Measurements from ENCODE around the gene OR51V1.

The OR51V1 gene

DNA sequence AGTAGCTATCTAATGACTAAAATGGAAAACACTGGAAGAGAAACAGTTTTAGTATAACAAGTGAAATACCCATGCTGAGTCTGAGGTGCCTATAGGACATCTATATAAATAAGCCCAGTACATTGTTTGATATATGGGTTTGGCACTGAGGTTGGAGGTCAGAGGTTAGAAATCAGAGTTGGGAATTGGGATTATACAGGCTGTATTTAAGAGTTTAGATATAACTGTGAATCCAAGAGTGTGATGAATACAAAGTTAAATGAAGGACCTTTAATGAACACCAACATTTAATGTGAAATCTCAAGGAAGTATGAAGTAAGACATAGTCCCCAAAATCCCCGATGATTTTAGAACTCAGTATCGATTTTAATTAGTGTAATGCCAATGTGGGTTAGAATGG lies 36.9 kb upstream of the OR51V1 start:
- no peak overlapping the region for H3K4me3 ChIP-seq (ENCODE audit: low read depth, low read length)
- TF ChIP-seq, protein P1, sequence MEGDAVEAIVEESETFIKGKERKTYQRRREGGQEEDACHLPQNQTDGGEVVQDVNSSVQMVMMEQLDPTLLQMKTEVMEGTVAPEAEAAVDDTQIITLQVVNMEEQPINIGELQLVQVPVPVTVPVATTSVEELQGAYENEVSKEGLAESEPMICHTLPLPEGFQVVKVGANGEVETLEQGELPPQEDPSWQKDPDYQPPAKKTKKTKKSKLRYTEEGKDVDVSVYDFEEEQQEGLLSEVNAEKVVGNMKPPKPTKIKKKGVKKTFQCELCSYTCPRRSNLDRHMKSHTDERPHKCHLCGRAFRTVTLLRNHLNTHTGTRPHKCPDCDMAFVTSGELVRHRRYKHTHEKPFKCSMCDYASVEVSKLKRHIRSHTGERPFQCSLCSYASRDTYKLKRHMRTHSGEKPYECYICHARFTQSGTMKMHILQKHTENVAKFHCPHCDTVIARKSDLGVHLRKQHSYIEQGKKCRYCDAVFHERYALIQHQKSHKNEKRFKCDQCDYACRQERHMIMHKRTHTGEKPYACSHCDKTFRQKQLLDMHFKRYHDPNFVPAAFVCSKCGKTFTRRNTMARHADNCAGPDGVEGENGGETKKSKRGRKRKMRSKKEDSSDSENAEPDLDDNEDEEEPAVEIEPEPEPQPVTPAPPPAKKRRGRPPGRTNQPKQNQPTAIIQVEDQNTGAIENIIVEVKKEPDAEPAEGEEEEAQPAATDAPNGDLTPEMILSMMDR (IDR thresholded peaks at IDR 0.05; ENCODE audit: borderline replicate concordance, insufficient read depth, low read depth, low read length) = no peak

DNA sequence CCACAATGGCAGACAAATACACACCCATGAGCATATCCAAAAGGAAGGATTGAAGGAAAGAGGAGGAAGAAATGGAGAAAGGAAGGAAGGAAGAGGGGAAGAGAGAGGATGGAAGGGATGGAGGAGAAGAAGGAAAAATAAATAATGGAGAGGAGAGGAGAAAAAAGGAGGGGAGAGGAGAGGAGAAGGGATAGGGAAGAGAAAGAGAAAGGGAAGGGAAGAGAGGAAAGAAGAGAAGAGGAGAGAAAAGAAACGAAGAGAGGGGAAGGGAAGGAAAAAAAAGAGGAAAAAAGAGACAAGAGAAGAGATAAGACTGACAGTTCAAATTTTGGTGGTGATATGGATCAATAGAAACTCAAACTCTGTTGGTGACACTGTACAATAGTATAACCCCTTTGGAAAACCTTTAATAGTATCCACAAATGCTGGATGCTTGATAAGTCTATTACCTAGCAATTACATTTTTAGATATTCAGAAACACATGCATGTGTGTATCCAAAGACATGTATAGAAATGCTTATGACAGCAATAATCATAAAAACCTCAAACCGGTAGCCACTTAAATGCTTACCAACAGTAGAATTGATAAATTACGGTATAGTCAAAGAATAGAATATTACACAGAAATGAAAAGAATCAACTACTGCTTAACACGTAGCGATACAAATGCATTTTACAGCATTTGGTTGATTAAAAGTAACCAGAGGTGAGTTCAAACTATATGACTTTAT lies 35.0 kb upstream of the OR51V1 start:
- TF ChIP-seq, protein P1 (IDR thresholded peaks at IDR 0.05; ENCODE audit: borderline replicate concordance, insufficient read depth, low read depth, low read length) = no peak

DNA sequence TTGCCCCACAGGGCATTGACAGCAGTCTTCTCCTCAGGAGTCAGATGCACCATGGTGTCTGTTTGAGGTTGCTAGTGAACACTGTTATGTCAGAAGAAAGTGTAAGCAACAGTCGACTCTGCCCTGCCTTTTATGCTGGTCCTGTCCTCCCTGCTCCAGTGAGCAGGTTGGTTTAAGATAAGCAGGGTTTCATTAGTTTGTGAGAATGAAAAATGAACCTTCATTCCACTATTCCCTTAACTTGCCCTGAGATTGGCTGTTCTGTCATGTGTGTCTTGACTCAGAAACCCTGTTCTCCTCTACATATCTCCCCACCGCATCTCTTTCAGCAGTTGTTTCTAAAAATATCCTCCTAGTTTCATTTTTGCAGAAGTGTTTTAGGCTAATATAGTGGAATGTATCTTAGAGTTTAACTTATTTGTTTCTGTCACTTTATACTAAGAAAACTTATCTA lies 33.9 kb upstream of the OR51V1 start, which contains the start of gene HBD:
TSS of gene HBD (minus strand) at position 103 of the 454 bp plus-strand sequence. CDS start at position 53, 50 bp downstream.
- no peak within 1 kb of the TSS for H3K4me3 ChIP-seq (ENCODE audit: low read depth, low read length)
- TF ChIP-seq, protein P1 (IDR thresholded peaks at IDR 0.05; ENCODE audit: borderline replicate concordance, insufficient read depth, low read depth, low read length) = no peak

More for the DNA sequence above, 35.0 kb upstream of the OR51V1 start:
- H3K4me3 ChIP-seq (ENCODE audit: low read depth, low read length) = no peak overlapping the region

DNA sequence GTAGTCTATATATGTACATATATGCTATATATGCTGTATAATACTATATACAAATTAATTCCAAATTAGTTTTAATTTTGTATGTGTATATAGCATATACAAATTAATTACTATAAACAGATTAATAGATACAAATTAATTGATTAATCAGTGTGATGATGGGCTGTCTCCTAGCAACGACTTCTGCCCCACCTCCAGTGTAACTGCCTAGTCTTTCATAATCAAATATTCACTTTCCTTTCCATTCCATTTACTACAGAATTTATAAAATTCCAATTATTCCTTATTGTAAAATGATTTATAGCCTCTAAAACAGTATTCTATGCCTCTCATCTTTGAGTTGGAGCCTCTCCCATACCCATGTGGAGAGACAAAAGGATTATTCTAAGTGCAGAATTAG lies 32.8 kb upstream of the OR51V1 start:
- TF ChIP-seq, protein P1 (IDR thresholded peaks at IDR 0.05; ENCODE audit: borderline replicate concordance, insufficient read depth, low read depth, low read length) = no peak
- no peak overlapping the region for H3K4me3 ChIP-seq (ENCODE audit: low read depth, low read length)

DNA sequence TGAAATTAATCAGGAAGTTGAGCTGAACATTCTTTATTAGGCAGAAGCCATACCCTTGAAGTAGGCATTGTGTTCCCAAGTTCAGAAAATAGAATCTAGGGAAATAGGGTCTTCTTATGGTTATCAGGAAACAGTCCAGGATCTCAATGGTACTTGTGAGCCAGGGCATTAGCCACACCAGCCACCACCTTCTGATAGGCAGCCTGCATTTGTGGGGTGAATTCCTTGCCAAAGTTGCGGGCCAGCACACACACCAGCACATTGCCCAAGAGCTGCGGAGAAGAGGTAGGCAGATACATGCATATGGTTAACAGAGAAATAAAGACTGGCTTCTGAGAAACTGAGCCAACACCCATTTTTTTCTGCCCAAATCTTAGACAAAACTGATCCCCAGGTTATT lies 32.3 kb upstream of the OR51V1 start:
- TF ChIP-seq, protein P1 (IDR thresholded peaks at IDR 0.05; ENCODE audit: borderline replicate concordance, insufficient read depth, low read depth, low read length) = no peak
- H3K4me3 ChIP-seq (ENCODE audit: low read depth, low read length) = no peak overlapping the region

DNA sequence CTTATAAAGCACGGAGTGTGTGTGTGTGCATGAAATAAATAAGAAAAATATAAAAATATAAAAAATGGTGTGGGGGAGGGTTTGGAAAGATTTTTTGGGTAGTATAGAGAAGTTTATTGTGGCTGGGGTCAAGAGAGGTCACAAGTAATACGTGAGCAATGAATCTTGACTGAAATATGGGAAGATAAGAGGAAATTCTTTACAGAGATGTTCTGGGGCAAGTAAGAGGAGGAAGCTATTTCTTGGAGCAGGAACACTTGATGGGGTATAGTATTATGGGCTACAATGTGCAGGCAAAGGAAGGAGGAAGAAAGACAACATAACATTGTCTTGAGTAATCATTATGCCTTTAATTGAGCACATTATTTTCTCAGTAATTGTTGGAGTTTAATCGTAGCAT lies 31.7 kb upstream of the OR51V1 start:
- no peak overlapping the region for H3K4me3 ChIP-seq (ENCODE audit: low read depth, low read length)
- TF ChIP-seq, protein P1 (IDR thresholded peaks at IDR 0.05; ENCODE audit: borderline replicate concordance, insufficient read depth, low read depth, low read length) = no peak

DNA sequence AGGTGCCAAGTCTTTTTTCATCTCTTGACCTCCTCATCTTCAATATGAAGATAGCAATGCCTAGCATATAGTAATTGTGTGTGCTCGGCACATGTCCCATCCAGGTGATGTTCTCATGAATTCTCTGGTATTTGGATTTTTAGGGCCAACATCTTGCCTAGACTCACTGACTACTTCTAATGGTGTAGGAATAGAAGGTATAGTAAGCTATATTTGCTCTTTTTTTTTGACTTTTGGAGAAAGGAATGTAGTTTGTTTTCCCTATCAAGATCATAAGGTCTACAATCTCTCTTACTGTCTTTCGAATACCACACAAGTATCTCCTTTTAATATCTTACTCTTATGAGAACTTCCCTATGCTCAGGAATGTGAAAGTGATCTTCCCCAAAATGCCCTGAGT lies 30.6 kb upstream of the OR51V1 start:
- H3K4me3 ChIP-seq (ENCODE audit: low read depth, low read length) = no peak overlapping the region
- TF ChIP-seq, protein P1 (IDR thresholded peaks at IDR 0.05; ENCODE audit: borderline replicate concordance, insufficient read depth, low read depth, low read length) = no peak
